Activated B cell treated with CpG ODN at 0.5 μM for 24 hours (primary cell): ENCODE measurements around the gene IL6R. TPM values are rescaled to one million over a fixed set of nuclear protein-coding genes. Genes with fewer than 3 reads are reported as not detected.
A peak's percentile ranks its signal among the peaks of the same experiment; 100 is the strongest.

Source experiments
- ATAC-seq: fragments of 200-7000 bp; cut with Tn5 transposase; one replicate; pipeline ENCODE4 v1.10.0; 2021; ENCODE audit warnings: low read depth, mild to moderate bottlenecking, moderate library complexity
- CTCF ChIA-PET: fragments of 350-600 bp; sonication (Branson Sonifier 250); formaldehyde crosslinking; loops from one replicate; lab custom pipeline; 2021; ENCODE audit warnings: antibody characterized with exemption; lab: Charles Lee
- POLR2A ChIA-PET: fragments of 350-600 bp; sonication (Branson Sonifier 250); formaldehyde crosslinking; loops from one replicate; lab custom pipeline; 2021; ENCODE audit warnings: antibody characterized with exemption; lab: Charles Lee
- DNase-seq: peaks from one replicate; pipeline ENCODE4 v3.0.0; 2022
- H3K27ac Mint-ChIP-seq: one replicate; pipeline ENCODE4 v1.8.0; 2020; ENCODE audit warnings: mixed read lengths
- H3K27me3 Mint-ChIP-seq: one replicate; pipeline ENCODE4 v1.8.0; 2021; ENCODE audit warnings: mixed read lengths
- H3K36me3 Mint-ChIP-seq: one replicate; pipeline ENCODE4 v1.8.0; 2021; ENCODE audit warnings: low read depth, mixed read lengths
- H3K4me1 Mint-ChIP-seq: one replicate; pipeline ENCODE4 v1.8.0; 2021; ENCODE audit warnings: mixed read lengths
- H3K4me3 Mint-ChIP-seq: one replicate; pipeline ENCODE4 v1.8.0; 2020; ENCODE audit warnings: mild to moderate bottlenecking, mixed read lengths
- H3K9me3 Mint-ChIP-seq: one replicate; pipeline ENCODE4 v1.8.0; 2020; ENCODE audit warnings: mixed read lengths
- CTCF ChIP-seq: fragments of 200-600 bp; IDR thresholded peaks from one replicate; pipeline ENCODE4 v1.8.0; 2022; ENCODE audit warnings: antibody characterized with exemption, mild to moderate bottlenecking
- intact Hi-C: fragments of 100-400 bp; cut with micrococcal nuclease; formaldehyde crosslinking; loops from one replicate; pipeline ENCODE4 v1.15.1; 2024
- total RNA-seq: library from RNA; stranded (reverse); gene quantifications from 2 replicates; pipeline ENCODE4 v1.2.3, GENCODE V29; 2022

Gene IL6R
- total RNA-seq, 1 donor from 2014 or later: 3.3 TPM

- Mint-ChIP-seq H3K4me3 (peak overlapping the region; percentile 81), H3K36me3 (no peaks in the 10 kb centered on the region), H3K4me1 (peaks cover 58% of the 10 kb centered on the region), H3K9me3 (no peaks in the 10 kb centered on the region), H3K27me3 (no peaks in the 10 kb centered on the region), H3K27ac (peak overlapping the region; percentile 86)
- intact Hi-C loops: loop anchor here (2.0 to 5.0 kb wide), 4 partner anchors 20 to 201 kb away; partner anchors contain the start of genes ADAR and ATP8B2
- ChIA-PET POLR2A (interaction anchor here (2.0 to 2.1 kb wide), 2 partner anchors 10 to 13 kb away, joined by 12 to 21 read pairs; no protein-coding TSS in a partner anchor), CTCF (interaction anchor here (1.3 to 3.1 kb wide), 5 partner anchors 10 to 80 kb away, joined by 3 to 13 read pairs (median 4); no protein-coding TSS in a partner anchor)
- DNase-seq: no peak
- no peak for TF ChIP-seq CTCF
- no peak for ATAC-seq
These were observed 1.4 kb downstream of the IL6R start for GRCh38 chr1:154406572-154406879.

GRCh38 chr1:154406886-154407197 is 1.7 kb downstream of the IL6R start:
- Mint-ChIP-seq H3K4me3 (peak overlapping the region; percentile 81), H3K27ac (peak overlapping the region; percentile 86), H3K27me3 (no peaks in the 10 kb centered on the region), H3K9me3 (no peaks in the 10 kb centered on the region), H3K36me3 (no peaks in the 10 kb centered on the region), H3K4me1 (peaks cover 58% of the 10 kb centered on the region)
- POLR2A ChIA-PET: interaction anchor here (0.7 to 2.1 kb wide), 3 partner anchors 10 to 422 kb away, joined by 3 to 21 read pairs (median 12); no protein-coding TSS in a partner anchor
- DNase-seq (no peak), ATAC-seq (no peak)
- CTCF ChIA-PET: interaction anchor here (1.3 to 3.1 kb wide), 5 partner anchors 9 to 80 kb away, joined by 3 to 13 read pairs (median 4); no protein-coding TSS in a partner anchor
- intact Hi-C loops: loop anchor here (1.0 to 5.0 kb wide), 7 partner anchors 12 to 200 kb away; partner anchors contain the start of genes ADAR, ATP8B2 and HAX1
- no peak for TF ChIP-seq CTCF

- Mint-ChIP-seq H3K4me3 (peak overlapping the region; percentile 81), H3K9me3 (no peaks in the 10 kb centered on the region), H3K27me3 (no peaks in the 10 kb centered on the region), H3K36me3 (no peaks in the 10 kb centered on the region), H3K4me1 (peaks cover 58% of the 10 kb centered on the region), H3K27ac (peak overlapping the region; percentile 86)
- DNase-seq (peak; percentile 53), ATAC-seq (peak; percentile 60)
- TF ChIP-seq CTCF: no peak
- CTCF ChIA-PET: interaction anchor here (0.8 to 3.1 kb wide), 7 partner anchors 9 to 73 kb away, joined by 3 to 13 read pairs (median 4); no protein-coding TSS in a partner anchor
- POLR2A ChIA-PET: interaction anchor here (0.7 to 2.1 kb wide), 8 partner anchors 9 to 680 kb away, joined by 3 to 21 read pairs (median 3); partner anchors contain the start of genes INTS3 and UBE2Q1
- intact Hi-C loops: loop anchor here (1.0 to 5.0 kb wide), 8 partner anchors 12 to 200 kb away; partner anchors contain the start of genes ADAR, ATP8B2 and HAX1
These were observed 2.3 kb downstream of the IL6R start for GRCh38 chr1:154407198-154408091.

- DNase-seq (no peak), ATAC-seq (peak; percentile 22)
- H3K4me1 Mint-ChIP-seq: peaks cover 62% of the 10 kb centered on the region
These were observed 3.1 kb downstream of the IL6R start for GRCh38 chr1:154408174-154408777.

More at GRCh38 chr1:154408174-154408777, 3.1 kb downstream of the IL6R start:
- no peak for TF ChIP-seq CTCF
- H3K27ac Mint-ChIP-seq: peak overlapping the region; percentile 86
- intact Hi-C loops: loop anchor here (1.0 to 5.0 kb wide), 3 partner anchors 31 to 199 kb away; partner anchors contain the start of genes ADAR and ATP8B2
- ChIA-PET POLR2A (interaction anchor here (0.8 to 2.1 kb wide), 7 partner anchors 9 to 681 kb away, joined by 3 to 21 read pairs (median 3); partner anchors contain the start of genes INTS3 and UBE2Q1), CTCF (interaction anchor here (0.7 to 3.1 kb wide), 6 partner anchors 8 to 72 kb away, joined by 3 to 13 read pairs (median 4); no protein-coding TSS in a partner anchor)
- H3K9me3 Mint-ChIP-seq: no peaks in the 10 kb centered on the region
- peak overlapping the region; percentile 81 for H3K4me3 Mint-ChIP-seq
- H3K27me3 Mint-ChIP-seq: no peaks in the 10 kb centered on the region
- no peaks in the 10 kb centered on the region for H3K36me3 Mint-ChIP-seq
